ENCODE data around the gene SEMA3C.

GRCh38 chr7:80785961-80786536, 132.8 kb downstream of the SEMA3C start:
- TF ChIP-seq EP300 (IDR thresholded peaks at IDR 0.05) (no peak), CTCF (IDR thresholded peaks at IDR 0.05) (no peak), POLR2AphosphoS5 (IDR thresholded peaks at IDR 0.05) (no peak), POLR2A (IDR thresholded peaks at IDR 0.05) (no peak)

All from upper lobe of left lung (tissue), 4 donors.